Activated naive CD8-positive, alpha-beta T cell treated with anti-CD3 and anti-CD28 coated beads, Interleukin-2, amount 50 U/mL, for 16 hours (primary cell): ENCODE data around the gene ZNF610.
"Not testable (repeated sequence)": the region's sequence is repeated elsewhere in the genome, so short reads cannot be mapped to it uniquely, and the experiment has no call there.

Source experiments
- DNase-seq: peaks from one replicate; pipeline ENCODE4 v3.0.0-alpha.2; 2020; ENCODE audit warnings: low read depth, low spot score

Gene ZNF610

DNA sequence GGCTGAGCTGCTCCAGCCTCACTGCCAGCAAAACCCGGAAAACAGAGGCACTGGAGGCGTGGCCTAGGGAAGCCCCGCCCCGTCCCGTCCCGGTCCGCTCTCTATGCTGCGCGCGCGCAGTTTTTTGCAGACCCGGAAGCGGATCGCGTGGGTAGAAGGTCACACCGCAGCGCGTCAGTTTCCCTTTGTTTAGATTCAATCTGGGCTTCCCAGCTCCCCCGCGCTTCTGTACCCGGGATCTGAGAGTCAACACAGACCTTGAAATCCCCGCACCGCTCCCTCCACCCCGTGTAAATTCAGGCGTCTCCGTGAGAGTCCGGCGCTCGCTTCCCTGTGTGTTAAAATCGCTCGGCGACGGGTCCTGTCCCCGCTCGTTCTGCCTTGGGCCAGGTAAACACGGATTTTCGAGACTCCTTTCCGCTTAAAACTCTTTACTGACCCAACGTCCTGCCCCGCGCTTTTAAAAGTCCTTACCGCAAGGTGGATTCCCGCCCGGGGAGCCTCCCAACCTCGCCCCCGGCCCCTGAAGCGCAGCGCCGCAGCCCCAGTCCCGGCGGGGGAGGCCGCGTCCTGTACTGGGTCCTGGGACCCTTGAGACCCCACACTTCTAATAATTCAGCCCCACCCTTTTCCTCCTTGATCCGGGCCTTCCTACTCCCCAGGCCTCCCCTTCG lies at the start of gene ZNF610:
TSS of gene ZNF610 (plus strand) at position 127 of the 674 bp plus-strand sequence. CDS start 12,930 bp downstream, outside the sequence.
- DNase-seq = peak; percentile 78

DNA sequence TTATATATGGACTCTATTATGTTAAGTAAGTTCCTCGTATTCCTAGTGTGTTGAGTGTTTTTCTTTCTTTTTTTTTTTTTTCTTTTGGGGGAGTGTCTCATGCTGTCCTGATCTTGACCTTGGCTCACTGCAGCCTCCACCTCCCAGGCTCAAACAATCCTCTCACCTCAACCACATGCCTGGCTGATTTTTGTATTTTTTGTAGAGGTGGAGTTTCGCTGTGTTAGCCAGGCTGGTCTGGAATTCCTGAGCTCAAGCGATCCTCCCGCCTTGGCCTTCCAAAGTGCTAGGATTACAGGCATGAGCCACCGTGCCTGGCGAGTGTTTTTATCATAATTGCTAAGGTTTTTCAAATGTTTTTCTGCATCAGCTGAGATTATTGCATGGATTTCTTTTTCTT lies 49.8 kb upstream of the ZNF610 start:
- DNase-seq = no peak

DNA sequence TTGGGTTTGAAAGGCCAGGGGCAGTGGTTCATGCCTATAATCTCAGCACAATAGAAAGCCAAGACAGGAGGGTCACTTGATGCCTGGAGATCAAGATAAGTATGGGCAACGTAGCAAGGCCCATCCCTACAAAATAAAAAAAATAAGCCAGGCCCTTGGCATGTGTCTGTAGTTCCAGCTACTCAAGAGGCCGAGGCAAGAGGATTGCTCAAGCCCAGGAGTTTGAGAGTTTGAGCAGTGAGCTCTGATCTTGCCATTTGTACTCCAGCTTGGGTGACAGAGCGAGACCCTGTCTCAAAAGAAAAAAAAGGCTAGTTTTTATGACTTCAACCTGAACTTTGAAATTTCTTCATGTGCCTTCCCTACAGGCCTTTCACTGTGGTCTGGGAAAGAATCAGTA lies 44.3 kb upstream of the ZNF610 start:
- DNase-seq = no peak

DNA sequence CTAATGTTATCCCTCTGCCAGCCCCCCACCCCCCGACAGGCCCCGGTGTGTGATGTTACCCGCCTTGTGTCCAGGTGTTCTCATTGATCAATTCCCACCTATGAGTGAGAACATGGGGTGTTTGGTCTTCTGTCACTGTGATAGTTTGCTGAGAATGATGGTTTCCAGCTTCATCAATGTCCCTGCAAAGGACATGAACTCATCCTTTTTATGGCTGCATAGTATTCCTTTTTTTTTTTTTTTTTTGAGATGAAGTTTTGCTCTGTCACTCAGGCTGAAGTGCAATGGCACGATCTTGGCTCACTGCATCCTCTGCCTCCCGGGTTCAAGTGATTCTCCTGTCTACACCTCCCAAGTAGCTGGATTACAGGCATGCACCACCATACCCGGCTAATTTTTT lies 43.1 kb upstream of the ZNF610 start:
- not testable (repeated sequence) for DNase-seq

DNA sequence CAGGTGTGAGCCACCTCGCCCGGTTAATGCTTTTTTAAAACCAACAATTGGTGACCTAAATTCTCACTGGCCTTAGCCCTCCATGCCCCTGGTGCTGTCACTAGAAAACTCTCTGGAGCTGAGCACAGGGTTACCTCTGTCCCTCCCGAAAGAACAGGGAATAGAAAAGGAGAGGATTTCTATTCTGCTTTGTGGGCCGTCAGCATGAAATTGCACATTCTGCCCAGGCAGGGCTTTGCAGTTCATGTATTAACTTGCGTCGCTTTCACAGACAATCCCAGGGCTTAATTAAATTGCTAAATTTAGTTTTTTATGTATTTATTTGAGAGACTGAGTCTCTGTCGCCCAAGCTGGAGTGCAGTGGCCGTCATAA lies 39.7 kb upstream of the ZNF610 start:
- no peak for DNase-seq

DNA sequence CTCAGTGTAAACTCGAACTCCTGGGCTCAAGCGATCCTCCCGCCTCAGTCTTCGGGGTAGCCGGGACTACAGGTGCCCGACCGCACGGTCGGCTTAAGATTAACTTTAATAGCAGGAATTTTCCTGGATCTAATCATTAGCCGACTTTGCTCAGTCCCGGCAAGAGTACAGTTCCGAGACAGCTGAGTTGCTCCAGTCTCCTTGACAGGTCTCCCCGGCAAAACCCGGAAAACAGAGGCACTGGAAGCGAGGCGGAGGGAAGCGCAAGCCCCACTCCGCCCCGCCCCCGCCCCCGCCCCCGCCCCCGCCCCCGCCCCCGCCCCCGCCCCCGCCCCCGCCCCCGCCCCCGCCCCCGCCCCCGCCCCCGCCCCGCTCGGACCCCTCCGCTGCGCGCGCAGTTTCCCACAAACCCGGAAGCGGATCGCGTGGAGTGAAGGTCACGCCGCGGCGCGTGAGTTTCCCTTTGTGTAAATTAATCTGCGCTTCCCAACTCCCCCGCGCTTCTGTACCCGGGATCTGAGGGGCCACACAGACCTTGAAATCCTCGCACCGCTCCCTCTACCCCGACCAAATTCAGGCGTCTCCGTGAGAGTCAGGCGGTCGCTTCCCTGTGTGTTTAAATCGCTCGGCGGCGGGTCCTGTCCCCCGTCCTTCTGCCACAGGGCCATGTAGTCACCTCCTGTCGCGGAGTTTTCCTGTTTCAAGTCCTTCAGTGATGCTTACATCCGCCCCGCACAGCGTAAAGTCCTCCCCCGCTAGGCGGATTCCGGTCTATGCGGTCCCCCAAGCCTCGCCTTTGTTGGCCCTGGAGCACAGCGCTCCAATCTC lies 39.1 kb upstream of the ZNF610 start, which contains the start of gene ZNF480:
TSS of gene ZNF480 (plus strand) at position 397 of the 828 bp plus-strand sequence. CDS start 3,244 bp downstream, outside the sequence.
- DNase-seq = peak; percentile 20

DNA sequence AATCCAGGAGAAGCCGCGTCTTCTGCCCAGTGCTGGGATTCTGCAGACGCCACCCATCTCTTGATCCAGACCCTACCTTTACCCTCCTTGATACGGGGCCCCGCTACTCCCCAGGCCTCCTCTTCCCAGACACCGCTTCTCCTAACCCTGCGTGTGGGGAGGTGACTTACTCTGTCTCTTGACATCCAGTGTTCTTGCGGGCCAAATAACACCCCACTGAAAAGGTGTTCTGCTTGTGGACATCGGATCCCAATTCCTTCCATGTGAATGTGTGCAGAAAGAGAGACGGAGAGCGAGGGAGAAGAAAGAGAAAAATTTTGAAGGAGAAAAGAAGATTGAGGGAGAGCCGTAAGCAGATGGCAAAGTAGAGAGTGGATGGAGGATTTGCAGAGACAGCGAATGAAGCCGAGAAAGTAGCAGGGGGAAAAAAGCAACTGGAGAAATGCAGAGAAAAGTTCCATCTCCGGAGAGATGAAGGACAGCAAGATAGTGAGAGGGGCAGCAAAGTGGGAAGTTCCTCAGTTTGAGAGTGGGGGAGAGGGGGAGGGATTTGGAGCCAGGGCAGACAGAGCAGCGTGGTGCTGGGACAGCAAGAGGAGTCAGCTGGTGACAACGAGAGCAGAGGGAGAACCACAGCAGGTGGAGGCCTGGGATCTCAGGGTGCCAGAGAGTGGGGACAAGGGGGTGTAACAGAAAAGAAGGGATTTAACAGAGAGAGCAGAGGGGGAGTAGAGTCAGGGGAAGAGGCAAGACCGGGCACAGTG lies 38.3 kb upstream of the ZNF610 start:
- DNase-seq = no peak

DNA sequence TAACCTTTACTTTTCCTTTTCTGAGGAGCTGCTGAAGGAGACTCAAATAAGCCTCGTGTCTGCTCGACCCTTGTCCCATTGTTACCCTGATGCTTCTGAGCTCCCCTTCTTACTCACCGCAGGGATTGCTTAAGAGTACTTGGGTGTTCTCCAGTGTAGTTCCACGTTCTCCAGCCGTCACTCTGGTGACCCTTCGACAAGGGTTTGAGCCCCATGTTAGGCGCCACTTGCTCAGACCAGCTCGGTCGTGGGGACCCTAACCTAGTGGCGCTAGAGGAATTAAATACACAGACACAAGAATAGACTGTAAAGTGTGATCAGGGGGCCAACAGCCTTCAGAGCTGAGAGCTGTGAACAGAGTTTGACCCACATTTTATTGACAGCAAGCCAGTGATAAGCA lies 28.8 kb upstream of the ZNF610 start:
- no peak for DNase-seq

DNA sequence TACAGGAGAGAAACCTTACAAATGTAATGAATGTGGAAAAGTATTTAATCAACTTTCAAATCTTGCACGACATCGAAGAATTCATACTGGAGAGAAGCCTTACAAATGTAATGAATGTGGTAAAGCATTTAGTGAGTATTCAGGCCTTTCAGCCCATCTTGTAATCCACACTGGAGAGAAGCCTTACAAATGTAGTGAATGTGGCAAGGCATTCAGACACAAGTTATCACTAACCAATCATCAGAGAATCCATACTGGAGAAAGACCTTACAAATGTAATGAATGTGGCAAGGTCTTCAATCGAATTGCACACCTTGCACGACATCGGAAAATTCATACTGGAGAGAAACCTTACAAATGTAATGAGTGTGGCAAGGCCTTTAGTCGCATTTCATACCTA lies 13.6 kb upstream of the ZNF610 start:
- no peak for DNase-seq

DNA sequence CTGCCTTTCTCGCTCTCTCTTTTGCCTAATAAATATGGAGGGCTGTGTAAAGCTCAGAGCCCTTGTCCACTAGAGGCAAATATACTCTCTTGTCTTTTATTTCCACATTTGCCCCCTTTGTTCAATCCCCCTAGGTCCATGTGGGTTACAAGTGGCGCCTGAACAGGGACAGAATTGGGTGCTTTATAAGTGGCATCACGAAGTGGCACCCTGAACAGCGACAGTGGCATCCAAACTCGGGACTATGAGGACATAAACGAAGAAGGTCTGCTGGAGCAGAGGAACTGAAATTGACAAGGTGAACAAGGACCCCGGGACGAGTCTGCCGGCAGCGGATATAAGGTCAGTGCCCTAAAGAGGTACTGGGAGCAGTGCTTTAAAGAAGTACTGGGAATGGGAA lies 4.3 kb upstream of the ZNF610 start:
- DNase-seq = no peak

DNA sequence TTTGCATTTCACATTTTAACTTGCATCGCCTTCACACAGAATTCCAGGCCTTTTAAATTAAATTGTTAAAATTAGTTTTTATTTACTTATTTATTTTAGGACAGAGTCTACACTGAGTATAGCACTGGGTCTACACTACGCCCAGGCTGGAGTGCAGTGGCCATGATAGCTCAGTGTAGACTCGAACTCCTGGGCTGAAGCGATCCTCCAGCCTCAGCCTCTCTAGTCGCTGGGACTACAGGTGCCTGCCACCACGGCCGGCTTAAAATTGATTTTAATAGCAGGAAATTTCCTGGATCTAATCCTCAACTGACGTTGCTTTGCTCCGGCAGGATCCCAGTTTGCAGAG lies 301 bp upstream of the ZNF610 start:
- DNase-seq = no peak

DNA sequence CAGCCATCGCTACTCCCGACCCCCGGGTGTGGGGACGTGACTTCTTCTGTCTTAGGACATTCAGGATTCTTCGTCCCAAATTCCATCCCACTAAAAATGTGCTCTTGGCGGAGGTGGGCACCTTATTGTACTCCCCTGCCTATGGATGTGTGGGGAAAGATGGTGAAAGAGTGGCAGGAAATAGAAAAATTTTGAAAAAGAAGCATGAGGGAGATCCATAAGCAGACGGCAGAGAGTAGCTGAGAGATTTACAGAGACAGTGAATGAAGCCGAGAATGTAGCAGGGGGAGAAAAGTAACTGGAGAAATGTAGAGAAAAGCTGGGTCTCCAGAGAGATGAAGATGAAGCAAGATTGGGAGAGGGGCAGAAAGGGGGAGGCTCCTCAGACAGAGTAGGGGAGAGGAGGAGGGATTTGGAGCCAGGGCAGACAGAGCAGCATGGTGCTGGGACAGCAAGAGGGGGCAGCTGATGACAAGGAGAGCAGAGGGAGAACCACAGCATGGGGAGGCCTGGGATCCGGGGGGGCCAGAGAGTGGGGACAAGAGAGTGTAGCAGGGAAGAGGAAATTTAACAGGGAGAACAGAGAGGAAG lies 843 bp downstream of the ZNF610 start:
- DNase-seq = no peak

DNA sequence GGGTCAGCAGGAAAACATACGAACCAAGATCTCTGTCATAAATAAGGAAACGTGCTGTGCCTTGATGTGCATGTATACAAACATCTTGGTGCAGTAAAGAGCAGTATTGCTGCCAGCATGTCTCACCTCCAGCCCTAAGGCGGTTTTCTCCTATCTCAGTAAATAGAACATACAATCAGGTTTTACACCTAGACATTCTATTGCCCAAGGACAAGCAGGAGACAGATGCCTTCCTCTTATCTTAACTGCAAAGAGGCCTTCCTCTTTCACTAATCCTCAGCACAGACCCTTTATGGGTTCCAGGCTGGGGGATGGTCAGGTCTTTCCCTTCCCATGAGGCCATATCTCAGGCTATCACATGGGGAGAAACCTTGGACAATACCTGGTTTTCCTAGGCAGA lies 3.0 kb downstream of the ZNF610 start:
- not testable (repeated sequence) for DNase-seq

DNA sequence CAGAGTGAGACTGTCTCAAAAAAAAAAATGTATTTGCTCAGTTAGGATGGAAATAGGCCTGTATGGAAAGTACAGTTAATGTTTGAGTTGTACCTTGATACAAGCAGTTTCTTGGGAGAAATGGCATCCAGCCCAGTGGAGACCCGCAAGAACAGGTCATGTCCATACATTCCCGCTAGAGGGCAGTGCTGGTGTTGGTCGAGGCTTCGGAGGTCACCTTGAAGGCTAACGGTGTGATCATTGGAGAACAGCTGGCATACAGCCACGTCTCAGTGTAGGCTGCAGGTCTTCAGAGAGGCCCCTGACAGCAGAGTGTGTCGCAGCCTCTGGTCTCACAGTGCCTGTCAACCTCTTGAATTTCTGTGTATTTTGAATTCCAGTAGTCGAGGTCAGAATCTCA lies 7.5 kb downstream of the ZNF610 start:
- DNase-seq = no peak

DNA sequence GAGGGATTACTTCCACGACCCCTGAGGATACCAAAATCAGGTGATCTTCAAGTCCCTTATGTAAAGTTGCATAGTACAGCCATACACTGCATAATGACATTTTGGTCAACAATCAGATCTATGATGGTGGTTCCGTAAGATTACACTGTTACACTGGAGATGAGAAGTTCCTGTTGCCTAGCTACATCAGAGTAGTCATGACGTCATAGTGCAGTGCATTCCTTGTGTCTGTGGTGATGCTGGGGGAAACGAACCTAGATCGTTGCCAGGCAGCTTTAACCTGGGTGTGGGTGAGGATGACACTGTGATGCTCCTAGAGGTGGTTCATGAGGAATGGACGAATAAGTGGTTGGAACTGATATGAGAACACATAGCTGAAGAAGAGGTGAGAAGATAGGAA lies 9.1 kb downstream of the ZNF610 start:
- no peak for DNase-seq

DNA sequence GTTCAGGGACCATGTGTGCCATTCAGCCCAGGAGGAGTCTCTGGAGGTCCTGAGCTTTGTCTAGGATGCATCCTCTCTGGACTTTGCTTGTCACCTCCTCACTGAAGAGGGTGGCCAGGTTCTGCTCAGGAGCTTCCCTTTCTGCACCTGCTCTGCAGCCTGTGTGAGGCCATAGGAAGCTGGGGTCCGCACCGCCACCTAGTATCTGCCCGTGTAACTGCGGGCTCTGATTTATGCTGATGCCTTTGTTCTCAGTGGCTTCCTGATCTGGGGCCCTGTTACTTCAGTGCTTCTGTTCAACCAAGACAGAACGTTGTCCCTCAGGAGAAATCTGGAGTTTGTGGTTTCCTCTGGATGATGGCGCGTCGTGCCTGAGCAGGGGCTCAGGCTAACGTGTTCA lies 15.5 kb downstream of the ZNF610 start:
- no peak for DNase-seq

DNA sequence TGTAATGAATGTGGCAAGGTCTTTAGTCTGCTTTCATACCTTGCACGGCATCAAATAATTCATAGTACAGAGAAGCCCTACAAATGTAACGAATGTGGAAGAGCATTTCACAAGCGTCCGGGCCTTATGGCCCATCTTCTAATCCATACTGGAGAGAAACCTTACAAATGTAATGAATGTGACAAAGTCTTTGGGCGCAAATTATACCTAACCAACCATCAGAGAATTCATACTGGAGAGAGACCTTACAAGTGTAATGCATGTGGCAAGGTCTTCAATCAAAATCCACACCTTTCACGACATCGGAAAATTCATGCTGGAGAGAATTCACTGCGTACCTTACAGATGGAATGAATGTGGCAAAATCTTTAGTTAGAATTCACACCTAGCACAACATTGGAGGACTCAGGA lies 30.4 kb downstream of the ZNF610 start:
- no peak for DNase-seq

DNA sequence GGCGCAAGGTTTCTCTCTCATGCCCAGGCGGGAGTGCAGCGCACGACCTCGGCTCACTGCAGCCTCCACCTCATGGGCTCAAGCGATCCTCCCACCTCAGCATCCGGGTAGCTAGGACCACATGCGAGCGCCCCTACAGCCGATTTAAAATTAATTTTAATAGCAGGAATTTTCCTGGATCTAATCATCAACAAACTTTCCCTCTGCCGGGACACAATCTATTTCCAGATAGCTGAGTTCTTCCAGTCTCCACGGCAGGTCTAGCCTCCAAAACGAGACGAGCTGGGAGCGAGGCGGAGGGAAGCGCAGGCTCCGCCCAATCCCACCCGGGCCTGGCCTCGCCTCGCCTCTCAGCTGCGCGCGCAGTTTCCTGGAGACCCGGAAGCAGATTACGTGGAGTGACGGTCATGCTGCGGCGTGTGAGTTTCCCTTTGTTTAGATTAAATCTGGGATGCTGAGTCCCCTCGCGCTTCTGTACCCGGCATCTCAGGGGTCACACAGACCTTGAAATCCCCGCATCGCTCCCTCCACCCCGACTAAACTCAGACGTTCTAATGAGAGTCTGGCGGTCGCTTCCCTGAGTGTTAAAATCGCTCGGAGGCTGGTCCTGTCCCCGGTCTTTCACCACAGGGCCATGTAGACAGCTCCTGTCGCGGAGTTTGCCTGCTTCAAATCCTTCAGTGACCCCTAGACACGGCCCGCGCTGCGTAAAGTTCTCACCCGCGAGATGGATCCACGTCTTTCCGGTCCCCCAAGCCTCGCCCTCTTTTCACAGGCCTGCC lies 33.7 kb downstream of the ZNF610 start, which contains the start of gene ZNF880:
TSS of gene ZNF880 (plus strand) at position 365 of the 782 bp plus-strand sequence. CDS start at position 408, 43 bp downstream.
- peak; percentile 84 for DNase-seq

DNA sequence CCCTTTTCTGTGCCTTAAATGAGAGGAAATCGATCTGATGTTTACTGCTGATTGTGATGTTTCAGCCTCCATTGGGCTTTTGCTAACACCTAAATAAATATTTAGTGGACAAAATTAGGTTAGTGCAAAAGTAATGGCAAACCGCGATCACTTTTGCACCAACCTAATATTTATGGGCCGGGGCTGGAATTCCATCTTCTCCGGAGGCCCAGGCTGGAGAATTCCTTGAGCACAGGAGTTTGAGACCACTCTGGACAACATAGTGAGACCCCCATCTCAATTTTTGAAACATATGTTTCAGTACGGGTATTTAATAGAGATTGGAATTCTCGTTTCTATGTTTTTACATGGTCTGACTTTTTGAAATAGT lies 34.3 kb downstream of the ZNF610 start:
- no peak for DNase-seq

DNA sequence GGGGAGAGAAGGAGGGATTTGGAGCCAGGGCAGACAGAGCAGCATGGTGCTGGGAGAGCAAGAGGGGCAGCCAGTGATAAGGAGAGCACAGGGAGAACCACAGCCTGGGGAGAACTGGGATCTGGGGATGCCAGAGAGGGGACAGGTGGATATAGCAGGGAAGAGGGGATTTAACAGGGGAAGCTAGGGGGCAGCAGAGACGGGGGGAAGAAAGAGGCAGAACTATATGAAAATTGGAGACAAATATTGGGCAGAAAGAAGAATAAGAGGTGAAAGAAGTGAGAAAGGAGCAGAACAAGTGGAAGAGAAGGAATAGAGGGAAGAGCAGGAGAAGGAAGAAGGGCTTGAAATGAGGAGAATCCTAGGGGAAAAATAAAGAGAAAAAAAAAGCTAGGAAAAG lies 55.1 kb downstream of the ZNF610 start:
- no peak for DNase-seq
